HCT116 (cell line): ENCODE measurements around the gene C1orf116. TPM values are rescaled to one million over a fixed set of nuclear protein-coding genes. Genes with fewer than 3 reads are reported as not detected.

Experiments
- ATAC-seq: fragments of 200-7000 bp; cut with Tn5 transposase; 2 replicates; pipeline ENCODE4 v1.9.1; 2020; ENCODE audit warnings: mild to moderate bottlenecking, moderate library complexity
- BruUV-seq: library from RNA; stranded (reverse); fragments of 400-500 nt; replicated peaks from 2 replicates; lab custom pipeline; 2021; lab: Mats Ljungman, UMichigan
- CTCF ChIA-PET: fragments of 300-600 bp; sonication (Branson Sonifier 250); formaldehyde crosslinking; loops from one replicate; lab custom pipeline; 2021; ENCODE audit warnings: antibody characterized with exemption; lab: Charles Lee
- POLR2A ChIA-PET: fragments of 300-600, 350-600 bp; sonication (Branson Sonifier 250); formaldehyde crosslinking; loops from one replicate; lab custom pipeline; 2021; ENCODE audit warnings: antibody characterized with exemption; lab: Charles Lee
- RAD21 ChIA-PET, 2 experiments: fragments of 300-600 bp; sonication (Branson Sonifier 250); formaldehyde crosslinking; loops; one replicate each; lab custom pipeline; 2023; ENCODE audit warnings: low total read pairs in 2 of 2; ENCODE audit not compliant: uncharacterized antibody in 2 of 2, unreplicated experiment in 2 of 2, low non-redundant PET in 1 of 2; lab: Charles Lee
- DNase-seq: peaks from one replicate; pipeline ENCODE4 v3.0.0-alpha.2; 2010; ENCODE audit warnings: low read depth, low spot score
- H2AFZ ChIP-seq: fragments of 200-600 bp; shearing (Covaris generic), sonication (generic); 2 replicates; pipeline ENCODE4 v1.6.1; 2017; ENCODE audit warnings: low read depth, mixed run types, mixed read lengths, antibody characterized with exemption, low read length; ENCODE audit not compliant: poor library complexity, severe bottlenecking
- H3K27ac ChIP-seq: 2 replicates; pipeline ENCODE4 v1.5.1; 2012; ENCODE audit warnings: low read depth, low read length
- H3K27me3 ChIP-seq: fragments of 200-600 bp; sonication (generic); 2 replicates; pipeline ENCODE4 v1.6.1; 2016; ENCODE audit warnings: mixed run types, low read length, mixed read lengths; ENCODE audit not compliant: insufficient read depth
- H3K36me3 ChIP-seq, 2 experiments: fragments of 200-500 bp in 1 of 2; fragments of 200-600 bp in 1 of 2; sonication (Bioruptor generic) in 1 of 2; sonication (generic) in 1 of 2; 2 replicates each; pipeline versions ENCODE4 v1.5.1 to v1.6.1; 2014 to 2016; ENCODE audit warnings: low read length in 2 of 2, inconsistent platforms in 1 of 2, mixed read lengths in 1 of 2, mixed run types in 1 of 2; ENCODE audit not compliant: insufficient read depth in 2 of 2, control insufficient read depth in 1 of 2
- H3K4me1 ChIP-seq, 2 experiments: fragments of 200-600 bp in 1 of 2; sonication (generic) in 1 of 2; 2 replicates each; pipeline versions ENCODE4 v1.5.1 to v1.6.1; 2012 to 2017; ENCODE audit warnings: low read length in 2 of 2, inconsistent platforms in 1 of 2, mild to moderate bottlenecking in 1 of 2, mixed read lengths in 1 of 2, mixed run types in 1 of 2, moderate library complexity in 1 of 2; ENCODE audit not compliant: insufficient read depth in 2 of 2, control insufficient read depth in 1 of 2
- H3K4me2 ChIP-seq: fragments of 200-600 bp; sonication (generic); 2 replicates; pipeline ENCODE4 v1.6.1; 2017; ENCODE audit warnings: mixed run types, low read length, mixed read lengths
- H3K4me3 ChIP-seq, 2 experiments: fragments of 200-600 bp in 1 of 2; sonication (generic) in 1 of 2; replicated peaks in 1 of 2; 2 replicates each; pipeline ENCODE4 v1.5.1; 2011 to 2016; ENCODE audit warnings: low read length in 2 of 2, control low read depth in 1 of 2, low read depth in 1 of 2, mild to moderate bottlenecking in 1 of 2, mixed read lengths in 1 of 2, mixed run types in 1 of 2
- H3K79me2 ChIP-seq: fragments of 200-600 bp; sonication (generic); 2 replicates; pipeline ENCODE4 v1.6.1; 2017; ENCODE audit warnings: mild to moderate bottlenecking, mixed run types, low read length, moderate library complexity, mixed read lengths; ENCODE audit not compliant: insufficient read depth
- H3K9ac ChIP-seq: fragments of 200-600 bp; sonication (generic); 2 replicates; pipeline ENCODE4 v1.6.1; 2016; ENCODE audit warnings: low read length, mixed read lengths
- H3K9me2 ChIP-seq: fragments of 200-600 bp; sonication (generic), shearing (Covaris generic); 2 replicates; pipeline ENCODE4 v1.6.1; 2017; ENCODE audit warnings: mixed run types, mild to moderate bottlenecking, moderate library complexity; ENCODE audit not compliant: insufficient read depth
- H3K9me3 ChIP-seq, 2 experiments: fragments of 200-500 bp in 1 of 2; fragments of 200-600 bp in 1 of 2; sonication (Bioruptor generic) in 1 of 2; sonication (generic) in 1 of 2; 2 replicates each; pipeline ENCODE4 v1.6.1; 2014 to 2017; ENCODE audit warnings: low read length in 2 of 2, mixed read lengths in 2 of 2, inconsistent platforms in 1 of 2, low read depth in 1 of 2, mild to moderate bottlenecking in 1 of 2, mixed run types in 1 of 2, moderate library complexity in 1 of 2; ENCODE audit not compliant: control insufficient read depth in 1 of 2, insufficient read depth in 1 of 2
- H4K20me1 ChIP-seq: fragments of 200-600 bp; sonication (generic), shearing (Covaris generic); 2 replicates; pipeline ENCODE4 v1.6.1; 2017; ENCODE audit warnings: mixed run types, mild to moderate bottlenecking, moderate library complexity; ENCODE audit not compliant: insufficient read depth
- ATF3 ChIP-seq: IDR thresholded peaks from 2 replicates; pipeline ENCODE4 v1.6.1; 2012
- CBX3 ChIP-seq: IDR thresholded peaks from 2 replicates; pipeline ENCODE4 v1.6.1; 2012; ENCODE audit warnings: low read depth
- ELF1 ChIP-seq: IDR thresholded peaks from 2 replicates; pipeline ENCODE4 v1.6.1; 2012; ENCODE audit warnings: low read depth, borderline replicate concordance
- EZH2phosphoT487 ChIP-seq: fragments of 200-600 bp; IDR thresholded peaks from 2 replicates; pipeline ENCODE4 v1.6.1; 2018; ENCODE audit warnings: antibody characterized with exemption, borderline replicate concordance
- FOSL1 ChIP-seq: IDR thresholded peaks from 2 replicates; pipeline ENCODE4 v1.6.1; 2012; ENCODE audit warnings: low read depth
- JUND ChIP-seq: IDR thresholded peaks from 2 replicates; pipeline ENCODE4 v1.6.1; 2012
- MAX ChIP-seq: IDR thresholded peaks from 2 replicates; pipeline ENCODE4 v1.6.1; 2012
- POLR2A ChIP-seq: IDR thresholded peaks from 2 replicates; pipeline ENCODE4 v1.7.0; 2011; ENCODE audit warnings: borderline replicate concordance; ENCODE audit not compliant: insufficient read depth, insufficient read length; ENCODE audit errors: extremely low read depth
- POLR2AphosphoS5 ChIP-seq: IDR thresholded peaks from 2 replicates; pipeline ENCODE4 v1.6.1; 2011; ENCODE audit warnings: mild to moderate bottlenecking, low read depth, low read length, moderate library complexity
- RAD21 ChIP-seq: IDR thresholded peaks from 2 replicates; pipeline ENCODE4 v1.6.1; 2012; ENCODE audit warnings: low read depth, mild to moderate bottlenecking
- REST ChIP-seq: IDR thresholded peaks from 2 replicates; pipeline ENCODE4 v1.6.1; 2012; ENCODE audit warnings: low read depth
- SRF ChIP-seq: IDR thresholded peaks from 2 replicates; pipeline ENCODE4 v1.6.1; 2012; ENCODE audit warnings: low read depth
- TCF7L2 ChIP-seq: IDR thresholded peaks from 2 replicates; pipeline ENCODE4 v1.7.0; 2011; ENCODE audit warnings: borderline replicate concordance, inconsistent platforms; ENCODE audit not compliant: insufficient read depth, insufficient read length; ENCODE audit errors: extremely low read depth
- YY1 ChIP-seq: IDR thresholded peaks from 2 replicates; pipeline ENCODE4 v1.6.1; 2011; ENCODE audit warnings: low read length, low read depth, moderate library complexity, mild to moderate bottlenecking; ENCODE audit not compliant: insufficient replicate concordance; ENCODE audit errors: extremely low read depth
- ZBTB33 ChIP-seq: IDR thresholded peaks from 2 replicates; pipeline ENCODE4 v1.6.1; 2011; ENCODE audit warnings: mild to moderate bottlenecking, low read length, moderate library complexity; ENCODE audit not compliant: insufficient replicate concordance; ENCODE audit errors: extremely low read depth
- ZFX ChIP-seq: fragments of 450-650 bp; IDR thresholded peaks from 2 replicates; pipeline ENCODE4 v1.6.1; 2017
- ZNF274 ChIP-seq: fragments of 200-500 bp; sonication (Bioruptor generic); IDR thresholded peaks from 2 replicates; pipeline ENCODE4 v1.6.1; 2014; ENCODE audit warnings: mild to moderate bottlenecking, low read depth, low read length, inconsistent platforms
- intact Hi-C: fragments of 100-400 bp; cut with micrococcal nuclease; formaldehyde crosslinking; loops from 2 replicates; pipeline ENCODE4 v1.10.0; 2022
- total RNA-seq: library from RNA; stranded (reverse); gene quantifications from one replicate; pipeline ENCODE4 v1.2.1, GENCODE V29; 2021; ENCODE audit not compliant: unreplicated experiment

Gene C1orf116
- total RNA-seq, 1 experiment from 2014 or later = 3.6 TPM

GRCh38 chr1:207072233-207072632 lies 39.7 kb upstream of the C1orf116 start (continued):
- no peak for TF ChIP-seq YY1
- no peak for TF ChIP-seq CBX3
- TF ChIP-seq, all 23 proteins: peak for 0

GRCh38 chr1:207071426-207071825 lies 38.9 kb upstream of the C1orf116 start:
- H3K9me3 ChIP-seq = no peaks in the 10 kb centered on the region
- H3K4me2 ChIP-seq = no peak overlapping the region
- intact Hi-C loops = no loop called here
- H3K9ac ChIP-seq = no peak overlapping the region
- BruUV-seq = no TSS peak
- H3K79me2 ChIP-seq = no peaks in the 10 kb centered on the region
- DNase-seq (no peak), ATAC-seq (no peak)
- TF ChIP-seq EZH2phosphoT487 (no peak), RAD21 (no peak), POLR2AphosphoS5 (no peak), POLR2A (no peak), SRF (no peak), REST (no peak), ATF3 (no peak), ZNF274 (no peak), CBX3 (no peak), YY1 (no peak), ZBTB33 (no peak), JUND (no peak), MAX (no peak), TCF7L2 (no peak), ZFX (no peak), FOSL1 (no peak), ELF1 (no peak)
- ChIA-PET CTCF (no interaction called here), RAD21 (no interaction called here), POLR2A (interaction anchor here (1.0 kb wide), 1 partner anchor 19 kb away, joined by 4 read pairs; the partner anchor contains the start of gene PFKFB2)
- H3K9me2 ChIP-seq = no peaks in the 10 kb centered on the region
- H2AFZ ChIP-seq = no peak overlapping the region
- H3K27me3 ChIP-seq = no peaks in the 10 kb centered on the region
- H4K20me1 ChIP-seq = no peaks in the 10 kb centered on the region
- peaks cover 3 to 12% of the 10 kb centered on the region in 2 experiments; a peak in 1 of 4 replicates for H3K36me3 ChIP-seq
- no peaks in the 10 kb centered on the region for H3K4me1 ChIP-seq
- no peak overlapping the region for H3K4me3 ChIP-seq
- H3K27ac ChIP-seq = no peak overlapping the region
